HG02678 (cell line): ENCODE measurements around the gene FGF5.
A peak's percentile ranks its signal among the peaks of the same experiment; 100 is the strongest.

Experiments
- ATAC-seq: cut with Tn5 transposase; IDR thresholded peaks from one replicate; pipeline ENCODE4 v1.9.1; 2021; ENCODE audit warnings: mild to moderate bottlenecking, moderate library complexity; ENCODE audit not compliant: unreplicated experiment

Gene FGF5

GRCh38 chr4:80252953-80253352, 13.5 kb upstream of the FGF5 start:
- no peak for ATAC-seq

GRCh38 chr4:80253510-80253909, 13.0 kb upstream of the FGF5 start:
- no peak for ATAC-seq

GRCh38 chr4:80254114-80254513, 12.3 kb upstream of the FGF5 start:
- no peak for ATAC-seq

GRCh38 chr4:80255329-80256095, 11.0 kb upstream of the FGF5 start:
- no peak for ATAC-seq

GRCh38 chr4:80257851-80258250, 8.6 kb upstream of the FGF5 start:
- no peak for ATAC-seq

- ATAC-seq, result no peak
Observed at GRCh38 chr4:80259012-80259411, 7.5 kb upstream of the FGF5 start.

GRCh38 chr4:80259817-80260216, 6.6 kb upstream of the FGF5 start:
- no peak for ATAC-seq

- ATAC-seq, result no peak
Observed at GRCh38 chr4:80261989-80262600, 4.4 kb upstream of the FGF5 start.

GRCh38 chr4:80263541-80264351, 2.7 kb upstream of the FGF5 start:
- ATAC-seq, result no peak

- no peak for ATAC-seq
Observed at GRCh38 chr4:80264352-80264647, 2.2 kb upstream of the FGF5 start.

GRCh38 chr4:80264825-80265224, 1.6 kb upstream of the FGF5 start:
- ATAC-seq, result no peak

GRCh38 chr4:80265571-80266252, 752 bp upstream of the FGF5 start:
- ATAC-seq, result no peak

GRCh38 chr4:80266902-80267380, 477 bp downstream of the FGF5 start:
- peak; percentile 15 for ATAC-seq

GRCh38 chr4:80268081-80268823, 1.8 kb downstream of the FGF5 start:
- no peak for ATAC-seq

- no peak for ATAC-seq
Observed at GRCh38 chr4:80268936-80269335, 2.5 kb downstream of the FGF5 start.

- ATAC-seq, result no peak
Observed at GRCh38 chr4:80270321-80270720, 3.9 kb downstream of the FGF5 start.

- ATAC-seq, result no peak
Observed at GRCh38 chr4:80270868-80271267, 4.4 kb downstream of the FGF5 start.

GRCh38 chr4:80271801-80272200, 5.3 kb downstream of the FGF5 start:
- ATAC-seq, result no peak

- ATAC-seq, result no peak
Observed at GRCh38 chr4:80276931-80277330, 10.5 kb downstream of the FGF5 start.

- no peak for ATAC-seq
Observed at GRCh38 chr4:80279751-80280150, 13.3 kb downstream of the FGF5 start.

GRCh38 chr4:80286451-80286850, 20.0 kb downstream of the FGF5 start:
- no peak for ATAC-seq
